Endothelial cell of umbilical vein (primary cell): ENCODE data around the gene PER3. TPM values are rescaled to one million over a fixed set of nuclear protein-coding genes. Genes with fewer than 3 reads are reported as not detected.

Experiments used
- BruUV-seq: library from RNA; stranded (reverse); fragments of 400-500 nt; replicated peaks from 2 replicates; lab custom pipeline; 2021; lab: Mats Ljungman, UMichigan
- CTCF ChIA-PET: fragments of 300-600, 350-600 bp; sonication (Branson Sonifier 250); formaldehyde crosslinking; loops from one replicate; lab custom pipeline; 2021; ENCODE audit warnings: antibody characterized with exemption, inconsistent platforms; lab: Charles Lee
- POLR2A ChIA-PET: fragments of 300-600, 350-600 bp; sonication (Branson Sonifier 250); formaldehyde crosslinking; loops from one replicate; lab custom pipeline; 2021; ENCODE audit warnings: antibody characterized with exemption, inconsistent platforms; lab: Charles Lee
- DNase-seq: peaks from one replicate; pipeline ENCODE4 v3.0.0-alpha.2; 2011; ENCODE audit warnings: low read depth, low spot score
- FAIRE-seq: peaks from 2 replicates; lab custom pipeline; 2011; peaks lifted over from hg19 to GRCh38; lab: Jason Lieb, UNC
- H2AFZ ChIP-seq: 2 replicates; pipeline ENCODE4 v1.6.0; 2012; ENCODE audit warnings: low read depth, low read length, control low read depth, inconsistent platforms
- H3K27ac ChIP-seq: 2 replicates; pipeline ENCODE4 v1.5.1; 2011; ENCODE audit warnings: low read depth, mild to moderate bottlenecking, control low read depth, low read length, moderate library complexity; ENCODE audit not compliant: insufficient read depth
- H3K27me3 ChIP-seq, 2 experiments: 2 replicates each; pipeline versions ENCODE4 v1.6.0 to v1.6.1; 2011; ENCODE audit warnings: low read length in 2 of 2, mixed read lengths in 1 of 2; ENCODE audit not compliant: control insufficient read depth in 2 of 2, insufficient read depth in 2 of 2
- H3K36me3 ChIP-seq, 2 experiments: 2 replicates in 1 of 2; 3 replicates in 1 of 2; pipeline ENCODE4 v1.5.1; 2011; ENCODE audit warnings: low read length in 2 of 2, mild to moderate bottlenecking in 1 of 2, moderate library complexity in 1 of 2; ENCODE audit not compliant: control insufficient read depth in 2 of 2, insufficient read depth in 2 of 2; ENCODE audit errors: extremely low read depth in 1 of 2
- H3K4me1 ChIP-seq: 3 replicates; pipeline ENCODE4 v1.5.1; 2011; ENCODE audit warnings: mild to moderate bottlenecking, low read length; ENCODE audit not compliant: control insufficient read depth, insufficient read depth; ENCODE audit errors: extremely low read depth
- H3K4me2 ChIP-seq: 2 replicates; pipeline ENCODE4 v1.6.1; 2011; ENCODE audit warnings: low read length, control low read depth, mixed read lengths; ENCODE audit not compliant: insufficient read depth
- H3K4me3 ChIP-seq, 3 experiments: fragments of 200-600 bp in 1 of 3; sonication (generic), shearing (Covaris generic) in 1 of 3; replicated peaks in 1 of 3; 2 replicates each; pipeline ENCODE4 v1.5.1; 2011 to 2016; ENCODE audit warnings: control low read depth in 3 of 3, low read length in 3 of 3, mild to moderate bottlenecking in 2 of 3, inconsistent platforms in 1 of 3, low read depth in 1 of 3, moderate library complexity in 1 of 3; ENCODE audit not compliant: insufficient read depth in 1 of 3
- H3K79me2 ChIP-seq: 2 replicates; pipeline ENCODE4 v1.6.0; 2012; ENCODE audit warnings: low read length, inconsistent platforms; ENCODE audit not compliant: control insufficient read depth, insufficient read depth
- H3K9ac ChIP-seq: replicated peaks from 2 replicates; pipeline ENCODE3; 2011; ENCODE audit warnings: low read length, control low read depth; ENCODE audit not compliant: insufficient read depth; ENCODE audit errors: extremely low read depth
- H3K9me1 ChIP-seq: replicated peaks from 3 replicates; pipeline ENCODE4 v1.6.0; 2011; ENCODE audit warnings: mild to moderate bottlenecking, low read length; ENCODE audit not compliant: control insufficient read depth, insufficient read depth; ENCODE audit errors: extremely low read depth
- H3K9me3 ChIP-seq: replicated peaks from 2 replicates; pipeline ENCODE4 v1.5.1; 2012; ENCODE audit warnings: low read length, inconsistent platforms; ENCODE audit not compliant: control insufficient read depth, insufficient read depth
- H4K20me1 ChIP-seq: replicated peaks from 2 replicates; pipeline ENCODE3; 2011; ENCODE audit warnings: mild to moderate bottlenecking, low read length; ENCODE audit not compliant: control insufficient read depth, insufficient read depth; ENCODE audit errors: extremely low read depth
- CTCF ChIP-seq, 2 donors: IDR thresholded peaks; 1 replicate in 1 of 2; 2 replicates in 1 of 2; pipeline ENCODE4 v1.5.1; 2011; ENCODE audit warnings: low read length in 2 of 2, mild to moderate bottlenecking in 2 of 2, moderate library complexity in 2 of 2, control low read depth in 1 of 2, inconsistent platforms in 1 of 2, low read depth in 1 of 2; ENCODE audit not compliant: insufficient read depth in 1 of 2; ENCODE audit errors: extremely low read depth in 1 of 2
- EZH2 ChIP-seq: IDR thresholded peaks from 2 replicates; pipeline ENCODE4 v1.6.1; 2012; ENCODE audit warnings: borderline replicate concordance, low read depth, mild to moderate bottlenecking, moderate library complexity, low read length, inconsistent platforms; ENCODE audit not compliant: severe bottlenecking
- FOS ChIP-seq: IDR thresholded peaks from 2 replicates; pipeline ENCODE4 v1.6.1; 2011; ENCODE audit warnings: mild to moderate bottlenecking, low read length, moderate library complexity, borderline replicate concordance; ENCODE audit not compliant: insufficient read depth
- GATA2 ChIP-seq: IDR thresholded peaks from 2 replicates; pipeline ENCODE4 v1.7.0; 2011; ENCODE audit warnings: low read depth, mild to moderate bottlenecking, moderate library complexity, mixed read lengths, low read length; ENCODE audit not compliant: insufficient read length, insufficient read depth
- JUN ChIP-seq: IDR thresholded peaks from 2 replicates; pipeline ENCODE4 v1.6.1; 2011; ENCODE audit warnings: borderline replicate concordance, low read depth; ENCODE audit not compliant: insufficient read length, insufficient read depth
- MYC ChIP-seq: IDR thresholded peaks from one replicate; pipeline ENCODE4 v1.6.1; 2011; ENCODE audit warnings: mild to moderate bottlenecking, low read depth, low read length
- POLR2A ChIP-seq: IDR thresholded peaks from 2 replicates; pipeline ENCODE4 v1.6.1; 2012; ENCODE audit warnings: low read depth, mild to moderate bottlenecking, control low read depth, low read length
- POLR2AphosphoS5 ChIP-seq: IDR thresholded peaks from 2 replicates; pipeline ENCODE4 v1.6.1; 2012; ENCODE audit warnings: low read depth, mild to moderate bottlenecking, control low read depth, low read length, moderate library complexity; ENCODE audit not compliant: insufficient read depth
- dilution Hi-C: fragments of 300-500 bp; cut with MboI; formaldehyde crosslinking; loops from one replicate; pipeline ENCODE4 v1.15.0; 2019; ENCODE audit warnings: low sequenced_read_pairs; ENCODE audit not compliant: extremely low pct_ligation_motif_present
- intact Hi-C: fragments of 100-400 bp; cut with micrococcal nuclease; formaldehyde crosslinking; loops from one replicate; pipeline ENCODE4 v1.10.0; 2022
- polyA plus RNA-seq, 4 experiments: library from polyadenylated mRNA; depleted of rRNA in 3 of 4; stranded (reverse) in 3 of 4; unstranded in 1 of 4; fragments of >200 nt; gene quantifications; 2 replicates each; pipeline versions ENCODE4 v1.2.1 to v1.2.3, GENCODE V29; 2011 to 2012; ENCODE audit warnings: missing spikeins in 1 of 4
- total RNA-seq: library from RNA; stranded (reverse); gene quantifications from 2 replicates; pipeline ENCODE4 v1.2.3, GENCODE V29; 2021
- TF ChIP-seq, protein P1 (sequence below): IDR thresholded peaks from 2 replicates; pipeline ENCODE4 v1.6.1; 2011; ENCODE audit not compliant: insufficient read depth, insufficient read length

Gene PER3
- total and polyA plus RNA-seq, 2 donors (not counting 3 experiments of a cell fraction or from before 2014, with no cell fraction given) = 2.5 to 2.6 TPM

GRCh38 chr1:7768583-7768982 is 15.5 kb upstream of the PER3 start:
- Histone ChIP-seq H3K9me3 (no peaks in the 10 kb centered on the region), H4K20me1 (no peaks in the 10 kb centered on the region), H3K4me3 (no peak overlapping the region), H3K36me3 (no peaks in the 10 kb centered on the region), H3K9ac (no peak overlapping the region), H3K27me3 (no peaks in the 10 kb centered on the region), H3K4me1 (peaks cover 12% of the 10 kb centered on the region), H3K27ac (no peak overlapping the region), H3K4me2 (no peak overlapping the region), H3K79me2 (peaks cover 21% of the 10 kb centered on the region), H3K9me1 (no peaks in the 10 kb centered on the region), H2AFZ (no peak overlapping the region)
- BruUV-seq = no TSS peak
- ChIA-PET CTCF (interaction anchor here (1.3 to 2.7 kb wide), 5 partner anchors 9 to 100 kb away, joined by 3 to 13 read pairs (median 6); no protein-coding TSS in a partner anchor), POLR2A (no interaction called here)
- no peak for FAIRE-seq
- DNase-seq = no peak
- no peak for TF ChIP-seq JUN
- TF ChIP-seq FOS = no peak
- TF ChIP-seq, protein P1, sequence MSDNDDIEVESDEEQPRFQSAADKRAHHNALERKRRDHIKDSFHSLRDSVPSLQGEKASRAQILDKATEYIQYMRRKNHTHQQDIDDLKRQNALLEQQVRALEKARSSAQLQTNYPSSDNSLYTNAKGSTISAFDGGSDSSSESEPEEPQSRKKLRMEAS = no peak
- TF ChIP-seq MYC = no peak
- dilution Hi-C loops (no loop called here), intact Hi-C loops (loop anchor here (10.0 kb wide), 1 partner anchor 224 kb away; no protein-coding TSS in a partner anchor)

DNA sequence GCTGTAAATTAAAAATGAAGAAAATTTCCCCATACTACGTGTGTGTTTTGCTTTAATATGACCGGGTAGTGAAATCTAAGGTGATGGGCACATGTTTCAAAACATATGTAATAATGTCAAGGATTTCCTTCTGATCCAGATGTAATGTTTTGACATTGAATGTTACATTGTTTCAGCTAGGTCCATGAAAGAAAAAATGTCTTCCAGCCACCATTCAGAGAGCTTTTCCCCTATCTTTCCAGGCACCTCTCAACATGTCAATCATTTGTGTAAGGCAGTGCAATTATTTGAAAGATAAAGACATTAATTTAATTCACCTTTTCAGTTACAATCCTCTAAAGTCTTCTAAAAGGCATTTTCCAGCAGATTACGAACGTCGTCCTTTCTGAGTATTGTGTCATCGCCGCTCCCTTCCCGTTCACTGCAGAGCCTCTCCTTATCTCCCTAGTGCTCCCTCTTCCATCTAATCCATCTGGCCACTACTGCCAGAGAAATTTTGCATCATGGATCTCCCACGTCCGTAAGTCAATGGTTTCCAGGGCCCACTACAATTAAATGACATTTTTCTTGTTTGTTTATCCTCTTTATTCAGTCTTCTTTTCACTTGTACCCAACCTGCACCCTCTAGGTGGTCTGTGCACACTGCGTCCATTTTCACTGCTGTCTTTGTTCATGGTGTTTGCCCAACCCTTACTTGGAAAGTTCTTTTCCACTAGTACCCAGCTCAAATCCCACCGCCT is 14.2 kb upstream of the PER3 start:
- Histone ChIP-seq H3K9ac (no peak overlapping the region), H3K27ac (no peak overlapping the region), H3K36me3 (peaks cover 0 to 2% of the 10 kb centered on the region in 2 experiments), H3K4me2 (no peak overlapping the region), H3K4me1 (peaks cover 12% of the 10 kb centered on the region), H3K79me2 (peaks cover 32% of the 10 kb centered on the region), H3K4me3 (no peak overlapping the region), H2AFZ (no peak overlapping the region), H3K27me3 (no peaks in the 10 kb centered on the region), H3K9me3 (no peaks in the 10 kb centered on the region), H3K9me1 (no peaks in the 10 kb centered on the region), H4K20me1 (peaks cover under 1% of the 10 kb centered on the region)
- BruUV-seq = no TSS peak
- POLR2A ChIA-PET = no interaction called here
- FAIRE-seq (peak; percentile 58), DNase-seq (no peak)
- intact Hi-C loops = loop anchor here (10.0 kb wide), 2 partner anchors 225 to 985 kb away; partner anchors contain the start of gene CAMTA1
- dilution Hi-C loops = no loop called here
- TF ChIP-seq FOS (no peak), POLR2A (no peak), EZH2 (no peak), MYC (no peak), CTCF (IDR thresholded peaks at IDR 0.05; ENCODE audit: extremely low read depth in 1 of 2, insufficient read depth in 1 of 2, low read depth in 1 of 2, low read length in 2 of 2) (no peak), JUN (no peak), GATA2 (no peak), POLR2AphosphoS5 (no peak)
- TF ChIP-seq, protein P1 = no peak
- CTCF ChIA-PET = interaction anchor here (1.3 to 2.7 kb wide), 4 partner anchors 10 to 101 kb away, joined by 3 to 13 read pairs (median 8); no protein-coding TSS in a partner anchor
